ENCODE data around the gene LMTK2.

LMTK2 gene

GRCh38 chr7:98175260-98175940 lies 68.7 kb downstream of the LMTK2 start:
- DNase-seq (ENCODE audit: low spot score), result no peak

GRCh38 chr7:98177553-98177952 lies 70.9 kb downstream of the LMTK2 start:
- no peak for DNase-seq (ENCODE audit: low spot score)

- DNase-seq (ENCODE audit: low spot score), result peak; percentile 47
Measured at GRCh38 chr7:98178321-98178720, 71.7 kb downstream of the LMTK2 start.

- DNase-seq (ENCODE audit: low spot score), result no peak
Measured at GRCh38 chr7:98178762-98179490, 72.3 kb downstream of the LMTK2 start.

- DNase-seq (ENCODE audit: low spot score), result no peak
Measured at GRCh38 chr7:98180751-98181150, 74.1 kb downstream of the LMTK2 start.

- DNase-seq (ENCODE audit: low spot score), result no peak
Measured at GRCh38 chr7:98185101-98185500, 78.4 kb downstream of the LMTK2 start.

GRCh38 chr7:98186452-98187137 lies 79.9 kb downstream of the LMTK2 start:
- no peak for DNase-seq (ENCODE audit: low spot score)

- no peak for DNase-seq (ENCODE audit: low spot score)
Measured at GRCh38 chr7:98187138-98187502, 80.5 kb downstream of the LMTK2 start.

GRCh38 chr7:98189559-98189958 lies 82.9 kb downstream of the LMTK2 start:
- no peak for DNase-seq (ENCODE audit: low spot score)

- DNase-seq (ENCODE audit: low spot score), result no peak
Measured at GRCh38 chr7:98191668-98192431, 85.2 kb downstream of the LMTK2 start.

GRCh38 chr7:98192781-98193457 lies 86.3 kb downstream of the LMTK2 start:
- no peak for DNase-seq (ENCODE audit: low spot score)

GRCh38 chr7:98193474-98194180 lies 87.0 kb downstream of the LMTK2 start:
- no peak for DNase-seq (ENCODE audit: low spot score)

- no peak for DNase-seq (ENCODE audit: low spot score)
Measured at GRCh38 chr7:98194186-98194585, 87.5 kb downstream of the LMTK2 start.

- DNase-seq (ENCODE audit: low spot score), result no peak
Measured at GRCh38 chr7:98194672-98195457, 88.2 kb downstream of the LMTK2 start.

GRCh38 chr7:98196706-98197605 lies 90.3 kb downstream of the LMTK2 start:
- DNase-seq (ENCODE audit: low spot score), result no peak

GRCh38 chr7:98199131-98199530 lies 92.5 kb downstream of the LMTK2 start:
- DNase-seq (ENCODE audit: low spot score), result no peak

GRCh38 chr7:98200364-98200763 lies 93.7 kb downstream of the LMTK2 start:
- DNase-seq (ENCODE audit: low spot score), result no peak

GRCh38 chr7:98202367-98203195 lies 95.9 kb downstream of the LMTK2 start:
- no peak for DNase-seq (ENCODE audit: low spot score)
